Ovary (tissue), 3 donors: ENCODE results near the gene GPR61.

Experiments used
- EP300 ChIP-seq: sonication (generic); formaldehyde crosslinking; IDR thresholded peaks from one replicate; pipeline ENCODE4 v1.6.1; 2017; ENCODE audit warnings: antibody characterized with exemption
- POLR2A ChIP-seq: fragments of 450-650 bp; IDR thresholded peaks from one replicate; pipeline ENCODE4 v1.6.1; 2017; ENCODE audit warnings: antibody characterized with exemption, mild to moderate bottlenecking, moderate library complexity
- TF ChIP-seq, protein P1 (sequence below), 3 donors: fragments of 450-650 bp in 2 of 3; fragments of 200-600 bp in 1 of 3; IDR thresholded peaks; one replicate each; pipeline versions ENCODE4 v1.5.1 to v1.8.0; 2016 to 2022; ENCODE audit warnings: antibody characterized with exemption in 3 of 3, mild to moderate bottlenecking in 1 of 3
- donor health status: DM: no; HTN: no; CAD: no.

DNA sequence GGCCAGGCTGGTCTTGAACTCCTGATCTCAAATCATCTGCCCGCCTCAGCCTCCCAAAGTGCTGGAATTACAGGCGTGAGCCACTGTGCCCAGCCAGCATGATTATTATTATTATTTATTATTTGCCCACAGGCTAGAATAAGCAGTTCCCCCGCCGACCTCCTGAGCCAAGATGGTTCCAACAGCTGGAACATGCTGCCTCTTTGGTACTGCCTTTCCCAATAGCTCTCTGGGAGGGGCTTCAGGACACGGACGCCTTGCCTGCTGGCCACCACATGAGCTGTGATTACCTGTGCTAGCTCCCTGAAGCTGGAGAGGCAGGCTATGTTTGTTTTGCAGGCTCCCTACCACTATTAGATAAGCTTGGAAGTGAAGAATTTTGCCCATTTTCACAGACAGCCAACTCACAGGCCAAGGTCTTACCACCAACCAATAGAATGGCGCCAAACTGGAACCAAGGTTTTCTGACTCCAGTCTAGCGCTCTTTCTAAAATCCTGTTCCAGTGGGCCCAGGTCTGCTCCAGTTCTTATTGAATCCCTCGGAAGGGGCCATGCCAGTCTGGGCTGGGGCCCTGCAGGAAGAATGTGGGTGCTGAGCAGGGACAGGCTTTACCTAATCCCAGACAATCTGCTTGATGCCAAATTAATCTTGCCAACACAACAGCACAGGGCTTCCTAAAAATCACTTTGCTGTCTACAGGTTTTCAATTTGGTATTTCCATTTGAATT is 2.1 kb upstream of the GPR61 start:
- TF ChIP-seq, protein P1, sequence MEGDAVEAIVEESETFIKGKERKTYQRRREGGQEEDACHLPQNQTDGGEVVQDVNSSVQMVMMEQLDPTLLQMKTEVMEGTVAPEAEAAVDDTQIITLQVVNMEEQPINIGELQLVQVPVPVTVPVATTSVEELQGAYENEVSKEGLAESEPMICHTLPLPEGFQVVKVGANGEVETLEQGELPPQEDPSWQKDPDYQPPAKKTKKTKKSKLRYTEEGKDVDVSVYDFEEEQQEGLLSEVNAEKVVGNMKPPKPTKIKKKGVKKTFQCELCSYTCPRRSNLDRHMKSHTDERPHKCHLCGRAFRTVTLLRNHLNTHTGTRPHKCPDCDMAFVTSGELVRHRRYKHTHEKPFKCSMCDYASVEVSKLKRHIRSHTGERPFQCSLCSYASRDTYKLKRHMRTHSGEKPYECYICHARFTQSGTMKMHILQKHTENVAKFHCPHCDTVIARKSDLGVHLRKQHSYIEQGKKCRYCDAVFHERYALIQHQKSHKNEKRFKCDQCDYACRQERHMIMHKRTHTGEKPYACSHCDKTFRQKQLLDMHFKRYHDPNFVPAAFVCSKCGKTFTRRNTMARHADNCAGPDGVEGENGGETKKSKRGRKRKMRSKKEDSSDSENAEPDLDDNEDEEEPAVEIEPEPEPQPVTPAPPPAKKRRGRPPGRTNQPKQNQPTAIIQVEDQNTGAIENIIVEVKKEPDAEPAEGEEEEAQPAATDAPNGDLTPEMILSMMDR (IDR thresholded peaks at IDR 0.05) = no peak
- TF ChIP-seq EP300 (no peak), POLR2A (no peak)
